HepG2 (cell line): Measurements from ENCODE around the gene EIF3L. TPM values are rescaled to one million over a fixed set of nuclear protein-coding genes. Genes with fewer than 3 reads are reported as not detected.

Source experiments
- ATAC-seq: fragments of 200-7000 bp; cut with Tn5 transposase; 3 replicates; pipeline ENCODE4 v1.9.1; 2020; ENCODE audit warnings: mild to moderate bottlenecking, moderate library complexity
- BruUV-seq: library from RNA; stranded (reverse); fragments of 400-500 nt; replicated peaks from 2 replicates; lab custom pipeline; 2021; lab: Mats Ljungman, UMichigan
- CTCF ChIA-PET: fragments of 300-600 bp; formaldehyde crosslinking; extraction: SDS; loops from one replicate; lab custom pipeline; 2021; ENCODE audit warnings: low total read pairs, inconsistent platforms, low intra/inter-chr PET ratio; lab: Yijun Ruan, JAX
- POLR2A ChIA-PET: fragments of 350-600 bp; sonication (Branson Sonifier 250); formaldehyde crosslinking; loops from one replicate; lab custom pipeline; 2020; ENCODE audit warnings: antibody characterized with exemption, inconsistent platforms; lab: Yijun Ruan, JAX
- DNase-seq: peaks from one replicate; pipeline ENCODE4 v3.0.0-alpha.2; 2015; ENCODE audit warnings: low spot score
- FAIRE-seq: peaks from 3 replicates; lab custom pipeline; 2011; peaks lifted over from hg19 to GRCh38; lab: Jason Lieb, UNC
- H2AFZ ChIP-seq: one replicate; pipeline ENCODE4 v1.6.1; 2011; ENCODE audit warnings: low read length, inconsistent platforms
- H3K27ac ChIP-seq: fragments of 300-600 bp; 3 replicates; pipeline ENCODE4 v1.8.0; 2011; ENCODE audit warnings: mixed run types, mild to moderate bottlenecking, mixed read lengths, low read length, inconsistent platforms; ENCODE audit not compliant: insufficient read depth; ENCODE audit errors: extremely low read length
- H3K27me3 ChIP-seq, 2 experiments: fragments of 200-600 bp in 1 of 2; 2 replicates in 1 of 2; 3 replicates in 1 of 2; pipeline versions ENCODE4 v1.6.0 to v1.8.0; 2011; ENCODE audit warnings: low read length in 2 of 2, mild to moderate bottlenecking in 2 of 2, moderate library complexity in 2 of 2, inconsistent platforms in 1 of 2; ENCODE audit not compliant: insufficient read depth in 2 of 2, control insufficient read depth in 1 of 2
- H3K36me3 ChIP-seq, 2 experiments: fragments of 200-600 bp in 1 of 2; replicated peaks in 1 of 2; 2 replicates in 1 of 2; 3 replicates in 1 of 2; pipeline versions ENCODE4 v1.5.1 to v1.8.0; 2011; ENCODE audit warnings: low read length in 2 of 2, inconsistent platforms in 1 of 2; ENCODE audit not compliant: insufficient read depth in 2 of 2, control insufficient read depth in 1 of 2
- H3K4me1 ChIP-seq: 2 replicates; pipeline ENCODE4 v1.5.1; 2012; ENCODE audit warnings: low read length, inconsistent platforms; ENCODE audit not compliant: insufficient read depth
- H3K4me2 ChIP-seq: 2 replicates; pipeline ENCODE4 v1.6.0; 2011; ENCODE audit warnings: low read depth, low read length, inconsistent platforms
- H3K4me3 ChIP-seq, 3 experiments: fragments of 200-600 bp in 1 of 3; sonication (generic), shearing (Covaris generic) in 1 of 3; replicated peaks in 1 of 3; 2 replicates each; pipeline ENCODE4 v1.5.1; 2011 to 2016; ENCODE audit warnings: low read length in 3 of 3, inconsistent platforms in 2 of 3, low read depth in 2 of 3, mild to moderate bottlenecking in 2 of 3, control low read depth in 1 of 3, mixed read lengths in 1 of 3; ENCODE audit not compliant: insufficient read depth in 1 of 3
- H3K79me2 ChIP-seq: one replicate; pipeline ENCODE4 v1.6.1; 2011; ENCODE audit warnings: low read length, inconsistent platforms; ENCODE audit not compliant: insufficient read depth
- H3K9ac ChIP-seq: 2 replicates; pipeline ENCODE4 v1.6.0; 2011; ENCODE audit warnings: mild to moderate bottlenecking, low read depth, low read length, inconsistent platforms; ENCODE audit not compliant: insufficient read depth
- H3K9me3 ChIP-seq: 2 replicates; pipeline ENCODE4 v1.5.1; 2012; ENCODE audit warnings: mild to moderate bottlenecking, low read length
- H4K20me1 ChIP-seq: 2 replicates; pipeline ENCODE4 v1.6.0; 2011; ENCODE audit warnings: inconsistent platforms, mild to moderate bottlenecking, low read length, moderate library complexity; ENCODE audit not compliant: insufficient read depth
- ATF2 ChIP-seq: sonication (generic); formaldehyde crosslinking; IDR thresholded peaks from 2 replicates; pipeline ENCODE4 v1.4.0; 2020; ENCODE audit warnings: missing genetic modification reagents
- CEBPG ChIP-seq: IDR thresholded peaks from 2 replicates; pipeline ENCODE4 v1.6.1; 2016
- CHCHD3 ChIP-seq: sonication (generic); formaldehyde crosslinking; IDR thresholded peaks from 2 replicates; pipeline ENCODE4 v1.8.0; 2022; ENCODE audit warnings: mild to moderate bottlenecking, missing genetic modification reagents, moderate library complexity
- ETS1 ChIP-seq: sonication (generic); formaldehyde crosslinking; IDR thresholded peaks from 2 replicates; pipeline ENCODE4 v1.4.0; 2020; ENCODE audit warnings: missing genetic modification reagents
- IKZF1 ChIP-seq: fragments of 450-650 bp; IDR thresholded peaks from 2 replicates; pipeline ENCODE4 v1.7.1; 2016
- ZNF264 ChIP-seq: sonication (generic); formaldehyde crosslinking; IDR thresholded peaks from 2 replicates; pipeline ENCODE4 v1.4.0; 2020; ENCODE audit warnings: missing genetic modification reagents
- ZNF296 ChIP-seq: sonication (generic); formaldehyde crosslinking; conservative IDR thresholded peaks from 2 replicates; pipeline ENCODE4 v1.5.0; 2020; ENCODE audit warnings: mild to moderate bottlenecking, missing genetic modification reagents
- ZNF451 ChIP-seq: sonication (generic); formaldehyde crosslinking; IDR thresholded peaks from 2 replicates; pipeline ENCODE4 v1.5.0; 2020; ENCODE audit warnings: mild to moderate bottlenecking, missing genetic modification reagents
- WGBS: methylation state at CpG from one replicate; pipeline ENCODE4 v1.1.6; 2017; ENCODE audit warnings: low lambda C conversion rate; 5-methylcytosine and 5-hydroxymethylcytosine counted together
- in situ Hi-C: cut with HindIII; loops from 2 replicates; pipeline ENCODE4 v1.10.0; 2017; ENCODE audit warnings: low pct_unique_long_range_greater_than_20kb; ENCODE audit not compliant: extremely low pct_ligation_motif_present
- intact Hi-C: fragments of 100-400 bp; cut with micrococcal nuclease; formaldehyde crosslinking; loops from one replicate; pipeline ENCODE4 v1.10.0; 2022; ENCODE audit not compliant: unreplicated experiment
- polyA plus RNA-seq, 8 experiments: library from polyadenylated mRNA; depleted of rRNA in 3 of 8; stranded (reverse) in 7 of 8; unstranded in 1 of 8; fragments of >200 nt; fragmentation: Illumina TruSeq in 4 of 8; extraction: Trizol in 4 of 8; gene quantifications; 2 replicates each; pipeline versions ENCODE4 v1.2.1 to v1.2.3, GENCODE V29; 2011 to 2016; ENCODE audit warnings: low read depth in 4 of 8, missing spikeins in 1 of 8, mixed read lengths in 1 of 8; ENCODE audit not compliant: insufficient read depth in 1 of 8
- total RNA-seq, 5 experiments: library from RNA; depleted of rRNA; stranded (reverse); fragments of >200 nt; fragmentation: Illumina TruSeq; extraction: Trizol; gene quantifications; 2 replicates each; pipeline ENCODE4 v1.2.3, GENCODE V29; 2016; ENCODE audit warnings: low read depth in 1 of 5

EIF3L gene
- total and polyA plus RNA-seq, 2 of the 13 experiments (the other 11 are each of a cell fraction or from before 2014, with no cell fraction given) = 514 to 793 TPM

GRCh38 chr22:37916311-37916710, 67.1 kb downstream of the EIF3L start:
- Histone ChIP-seq H4K20me1 (no peaks in the 10 kb centered on the region), H3K9me3 (no peaks in the 10 kb centered on the region), H3K79me2 (no peaks in the 10 kb centered on the region), H3K4me2 (no peak overlapping the region), H3K27ac (no peak overlapping the region), H3K9ac (no peak overlapping the region), H2AFZ (no peak overlapping the region), H3K27me3 (no peaks in the 10 kb centered on the region), H3K36me3 (peaks cover 11 to 33% of the 10 kb centered on the region in 2 experiments; a peak in 4 of 5 replicates), H3K4me3 (no peak overlapping the region), H3K4me1 (no peaks in the 10 kb centered on the region; the same call in 1 of the 2 replicates)
- ChIA-PET CTCF (no interaction called here), POLR2A (interaction anchor here (2.7 kb wide), 1 partner anchor 11 kb away, joined by 7 read pairs; the partner anchor contains the start of gene MICALL1)
- no peak for TF ChIP-seq ZNF264 (CRISPR knock-in tag)
- no peak for TF ChIP-seq CEBPG
- TF ChIP-seq IKZF1 = no peak
- no peak for TF ChIP-seq ATF2 (CRISPR knock-in tag)
- TF ChIP-seq CHCHD3 (CRISPR knock-in tag) = no peak
- no peak for TF ChIP-seq ETS1 (CRISPR knock-in tag)
- TF ChIP-seq ZNF296 (CRISPR knock-in tag) = no peak
- no peak for TF ChIP-seq ZNF451 (CRISPR knock-in tag)
- FAIRE-seq (no peak), DNase-seq (no peak), ATAC-seq (no peak)
- intact Hi-C loops = no loop called here
- in situ Hi-C loops = no loop called here
- no TSS peak for BruUV-seq
- 100% methylated on average over 3 of the region's 5 CpGs for WGBS
